IMR-90 (cell line): ENCODE results near the gene TBCA. TPM values are rescaled to one million over a fixed set of nuclear protein-coding genes. Genes with fewer than 3 reads are reported as not detected.

Experiments
- ATAC-seq: fragments of 200-7000 bp; cut with Tn5 transposase; 2 replicates; pipeline ENCODE4 v1.9.1; 2020; ENCODE audit warnings: low read depth, mild to moderate bottlenecking, moderate library complexity
- BruUV-seq: library from RNA; stranded (reverse); fragments of 400-500 nt; replicated peaks from 2 replicates; lab custom pipeline; 2021; lab: Mats Ljungman, UMichigan
- CTCF ChIA-PET: fragments of 300-600 bp; formaldehyde crosslinking; extraction: SDS; loops from one replicate; lab custom pipeline; 2021; ENCODE audit warnings: antibody characterized with exemption; lab: Yijun Ruan, JAX
- POLR2A ChIA-PET: fragments of 300-600 bp; sonication (Branson Sonifier 250); formaldehyde crosslinking; loops from one replicate; lab custom pipeline; 2022; ENCODE audit warnings: antibody characterized with exemption; ENCODE audit not compliant: unreplicated experiment; lab: Charles Lee
- DNase-seq: peaks from one replicate; pipeline ENCODE4 v3.0.0; 2013
- H2AFZ ChIP-seq: replicated peaks from 2 replicates; pipeline ENCODE3; 2013; ENCODE audit warnings: low read length, mild to moderate bottlenecking; ENCODE audit not compliant: poor library complexity
- H2AK5ac ChIP-seq: 2 replicates; pipeline ENCODE4 v1.6.1; 2013; ENCODE audit warnings: low read depth, low read length, inconsistent platforms
- H2AK9ac ChIP-seq: replicated peaks from 2 replicates; pipeline ENCODE3; 2013; ENCODE audit warnings: mild to moderate bottlenecking, low read depth, low read length, moderate library complexity; ENCODE audit not compliant: poor library complexity
- H2BK120ac ChIP-seq: 2 replicates; pipeline ENCODE4 v1.6.1; 2013; ENCODE audit warnings: low read depth, low read length, inconsistent platforms
- H2BK15ac ChIP-seq: 3 replicates; pipeline ENCODE4 v1.6.1; 2013; ENCODE audit warnings: low read depth, low read length, inconsistent platforms
- H2BK20ac ChIP-seq: 2 replicates; pipeline ENCODE4 v1.6.1; 2013; ENCODE audit warnings: low read depth, mild to moderate bottlenecking, inconsistent platforms, low read length, moderate library complexity
- H2BK5ac ChIP-seq: 2 replicates; pipeline ENCODE4 v1.6.1; 2013; ENCODE audit warnings: mild to moderate bottlenecking, low read depth, low read length, inconsistent platforms; ENCODE audit not compliant: poor library complexity, severe bottlenecking
- H3K14ac ChIP-seq: replicated peaks from 2 replicates; pipeline ENCODE4 v1.6.1; 2013; ENCODE audit warnings: low read depth, low read length, inconsistent platforms
- H3K18ac ChIP-seq: 2 replicates; pipeline ENCODE4 v1.6.1; 2013; ENCODE audit warnings: low read depth, low read length, control low read depth
- H3K23ac ChIP-seq: 2 replicates; pipeline ENCODE4 v1.6.1; 2013; ENCODE audit warnings: low read depth, low read length, inconsistent platforms
- H3K27ac ChIP-seq: 2 replicates; pipeline ENCODE4 v1.5.1; 2013; ENCODE audit warnings: mild to moderate bottlenecking, control low read depth, low read length; ENCODE audit not compliant: insufficient read depth
- H3K27me3 ChIP-seq: 2 replicates; pipeline ENCODE4 v1.6.1; 2013; ENCODE audit warnings: low read length; ENCODE audit not compliant: control insufficient read depth, insufficient read depth
- H3K36me3 ChIP-seq: 2 replicates; pipeline ENCODE4 v1.6.1; 2013; ENCODE audit warnings: low read length, mixed read lengths; ENCODE audit not compliant: control insufficient read depth, insufficient read depth
- H3K4ac ChIP-seq: 2 replicates; pipeline ENCODE4 v1.6.1; 2013; ENCODE audit warnings: low read depth, low read length, inconsistent platforms
- H3K4me1 ChIP-seq: 2 replicates; pipeline ENCODE4 v1.6.1; 2013; ENCODE audit warnings: low read length, mixed read lengths; ENCODE audit not compliant: control insufficient read depth, insufficient read depth
- H3K4me2 ChIP-seq: 2 replicates; pipeline ENCODE4 v1.6.1; 2013; ENCODE audit warnings: low read depth, mild to moderate bottlenecking, control low read depth, low read length, moderate library complexity
- H3K4me3 ChIP-seq: 2 replicates; pipeline ENCODE4 v1.5.1; 2013; ENCODE audit warnings: low read depth, mild to moderate bottlenecking, control low read depth, low read length, moderate library complexity; ENCODE audit not compliant: insufficient read depth
- H3K56ac ChIP-seq: 2 replicates; pipeline ENCODE4 v1.6.1; 2013; ENCODE audit warnings: low read length, inconsistent platforms; ENCODE audit not compliant: insufficient read depth; ENCODE audit errors: extremely low read depth
- H3K79me1 ChIP-seq, 2 experiments: 2 replicates each; pipeline ENCODE4 v1.6.1; 2013; ENCODE audit warnings: low read length in 2 of 2, inconsistent platforms in 1 of 2, low read depth in 1 of 2
- H3K9ac ChIP-seq: 2 replicates; pipeline ENCODE4 v1.6.1; 2013; ENCODE audit warnings: low read depth, low read length, control low read depth
- H3K9me1 ChIP-seq: 2 replicates; pipeline ENCODE4 v1.6.1; 2013; ENCODE audit warnings: low read length, inconsistent platforms; ENCODE audit not compliant: insufficient read depth
- H3K9me3 ChIP-seq: 2 replicates; pipeline ENCODE4 v1.6.1; 2013; ENCODE audit warnings: low read length; ENCODE audit not compliant: control insufficient read depth, insufficient read depth
- H4K20me1 ChIP-seq: 2 replicates; pipeline ENCODE4 v1.6.1; 2013; ENCODE audit warnings: low read length, inconsistent platforms; ENCODE audit not compliant: insufficient read depth
- H4K5ac ChIP-seq: 2 replicates; pipeline ENCODE4 v1.6.1; 2013; ENCODE audit warnings: mild to moderate bottlenecking, low read depth, low read length, control low read depth
- H4K8ac ChIP-seq, 2 experiments: 2 replicates each; pipeline ENCODE4 v1.6.1; 2013; ENCODE audit warnings: low read depth in 2 of 2, low read length in 2 of 2, control low read depth in 1 of 2, inconsistent platforms in 1 of 2
- H4K91ac ChIP-seq: 2 replicates; pipeline ENCODE4 v1.6.1; 2013; ENCODE audit warnings: low read depth, low read length, inconsistent platforms; ENCODE audit not compliant: insufficient read depth
- BHLHE40 ChIP-seq: fragments of 150-350 bp; IDR thresholded peaks from 2 replicates; pipeline ENCODE4 v1.6.1; 2016; ENCODE audit warnings: mild to moderate bottlenecking, low read depth, low read length
- CEBPB ChIP-seq: IDR thresholded peaks from 2 replicates; pipeline ENCODE4 v1.6.1; 2012; ENCODE audit warnings: low read depth, low read length, improper control_type of control experiment
- CHD1 ChIP-seq: IDR thresholded peaks from 2 replicates; pipeline ENCODE4 v1.6.1; 2012; ENCODE audit warnings: low read depth, low read length, improper control_type of control experiment
- CTCF ChIP-seq: conservative IDR thresholded peaks from 2 replicates; pipeline ENCODE4 v1.5.1; 2012; ENCODE audit warnings: mild to moderate bottlenecking, low read depth, low read length, improper control_type of control experiment
- ELK1 ChIP-seq: fragments of 150-350 bp; IDR thresholded peaks from 2 replicates; pipeline ENCODE4 v1.6.1; 2016; ENCODE audit warnings: low read depth, mild to moderate bottlenecking, low read length, moderate library complexity, borderline replicate concordance
- FOS ChIP-seq: fragments of 150-350 bp; IDR thresholded peaks from 2 replicates; pipeline ENCODE4 v1.6.1; 2016; ENCODE audit warnings: low read depth, low read length
- MAFK ChIP-seq: IDR thresholded peaks from 2 replicates; pipeline ENCODE4 v1.6.1; 2012; ENCODE audit warnings: low read depth, low read length, improper control_type of control experiment
- MAZ ChIP-seq: IDR thresholded peaks from 2 replicates; pipeline ENCODE4 v1.6.1; 2012; ENCODE audit warnings: low read depth, mild to moderate bottlenecking, low read length, improper control_type of control experiment, moderate library complexity, borderline replicate concordance
- MXI1 ChIP-seq: IDR thresholded peaks from 2 replicates; pipeline ENCODE4 v1.6.1; 2012; ENCODE audit warnings: low read depth, mild to moderate bottlenecking, low read length, moderate library complexity, borderline replicate concordance
- NFE2L2 ChIP-seq: fragments of 150-350 bp; IDR thresholded peaks from 2 replicates; pipeline ENCODE4 v1.6.1; 2016; ENCODE audit warnings: low read depth, mild to moderate bottlenecking, low read length
- POLR2A ChIP-seq: IDR thresholded peaks from 2 replicates; pipeline ENCODE4 v1.6.1; 2012; ENCODE audit warnings: mild to moderate bottlenecking, low read depth, low read length
- RAD21 ChIP-seq: IDR thresholded peaks from 2 replicates; pipeline ENCODE4 v1.6.1; 2012; ENCODE audit warnings: low read length, improper control_type of control experiment
- RCOR1 ChIP-seq: IDR thresholded peaks from 2 replicates; pipeline ENCODE4 v1.6.1; 2012; ENCODE audit warnings: mild to moderate bottlenecking, low read length, improper control_type of control experiment; ENCODE audit not compliant: insufficient replicate concordance
- RFX5 ChIP-seq: IDR thresholded peaks from 2 replicates; pipeline ENCODE4 v1.8.0; 2012; ENCODE audit warnings: low read depth, mild to moderate bottlenecking, low read length, moderate library complexity
- SMC3 ChIP-seq: fragments of 150-350 bp; IDR thresholded peaks from 2 replicates; pipeline ENCODE4 v1.6.1; 2016; ENCODE audit warnings: low read depth, mild to moderate bottlenecking, antibody characterized with exemption, low read length, moderate library complexity
- USF2 ChIP-seq: fragments of 150-350 bp; IDR thresholded peaks from 2 replicates; pipeline ENCODE4 v1.6.1; 2017; ENCODE audit warnings: mild to moderate bottlenecking, antibody characterized with exemption, low read length, low read depth
- WGBS, 2 experiments: methylation state at CpG; one replicate each; pipeline versions ENCODE4 v1.1.5 to v1.1.7; 2013; ENCODE audit warnings: missing lambda C conversion rate in 2 of 2; ENCODE audit not compliant: insufficient read length in 1 of 2; ENCODE audit errors: extremely low coverage in 2 of 2; 5-methylcytosine and 5-hydroxymethylcytosine counted together
- dilution Hi-C: fragments of 300-500 bp; cut with HindIII; formaldehyde crosslinking; loops from one replicate; pipeline ENCODE4 v1.14.3; 2018; ENCODE audit warnings: low sequenced_read_pairs; ENCODE audit not compliant: unreplicated experiment
- in situ Hi-C: fragments of 300-500 bp; cut with MboI; formaldehyde crosslinking; loops from 3 replicates; pipeline ENCODE4 v1.14.3; 2019; ENCODE audit warnings: low sequenced_read_pairs, inconsistent platforms, mixed read lengths
- intact Hi-C: fragments of 100-400 bp; cut with micrococcal nuclease; formaldehyde crosslinking; loops from 2 replicates; pipeline ENCODE4 v1.10.0; 2022
- polyA plus RNA-seq, 3 experiments: library from polyadenylated mRNA; depleted of rRNA; stranded (reverse); fragments of >200 nt; gene quantifications; 2 replicates each; pipeline ENCODE4 v1.2.3, GENCODE V29; 2012; ENCODE audit warnings: low replicate concordance in 1 of 3
- total RNA-seq: library from RNA; depleted of rRNA; stranded (reverse); fragments of >200 nt; gene quantifications from 2 replicates; pipeline ENCODE4 v1.2.3, GENCODE V29; 2012

TBCA gene
- total and polyA plus RNA-seq, 2 of the 4 experiments (the other 2 are of a cell fraction), result 6.1 to 137 TPM

- BruUV-seq, result no TSS peak
- ATAC-seq (no peak), DNase-seq (no peak)
- in situ Hi-C loops, result no loop called here
- Histone ChIP-seq H2AFZ (no peak overlapping the region), H3K4me2 (no peak overlapping the region), H4K8ac (no peak overlapping the region), H3K27me3 (peaks cover 4% of the 10 kb centered on the region; the same call in 1 of the 2 replicates), H3K18ac (no peak overlapping the region), H2AK5ac (no peak overlapping the region), H3K79me1 (no peaks in the 10 kb centered on the region), H3K9me3 (no peaks in the 10 kb centered on the region), H4K91ac (no peak overlapping the region), H3K27ac (no peak overlapping the region), H3K36me3 (no peaks in the 10 kb centered on the region), H3K4me1 (no peaks in the 10 kb centered on the region), H2BK120ac (no peak overlapping the region), H3K23ac (no peak overlapping the region), H2BK15ac (no peak overlapping the region), H3K9me1 (no peaks in the 10 kb centered on the region), H3K56ac (no peak overlapping the region), H3K4ac (no peak overlapping the region), H2BK20ac (no peak overlapping the region), H2AK9ac (no peak overlapping the region), H4K5ac (no peak overlapping the region), H3K14ac (no peak overlapping the region), H2BK5ac (no peak overlapping the region), H3K9ac (no peak overlapping the region), H3K4me3 (no peak overlapping the region), H4K20me1 (no peaks in the 10 kb centered on the region)
- no CpG with 5 or more reads among the region's 1 CpG for WGBS, 2 experiments
- intact Hi-C loops, result no loop called here
- dilution Hi-C loops, result no loop called here
- CTCF ChIA-PET, result no interaction called here
- POLR2A ChIA-PET, result no interaction called here
- TF ChIP-seq RCOR1 (no peak), RAD21 (no peak), MAFK (no peak), MAZ (no peak), CHD1 (no peak), USF2 (no peak), RFX5 (no peak), CTCF (no peak), ELK1 (no peak), FOS (no peak), CEBPB (no peak), POLR2A (no peak), BHLHE40 (no peak), NFE2L2 (no peak), MXI1 (no peak), SMC3 (no peak)
Measured at GRCh38 chr5:77781076-77781475, 4.9 kb upstream of the TBCA start.
